Neural cell (in vitro differentiated cells): ENCODE results near the gene DMTF1. TPM values are rescaled to one million over a fixed set of nuclear protein-coding genes. Genes with fewer than 3 reads are reported as not detected.

Experiments
- H2AFZ ChIP-seq: fragments of 200-600, 300-800 bp; sonication (generic), shearing (Covaris generic); 2 replicates; pipeline ENCODE4 v1.6.0; 2014; ENCODE audit warnings: low read depth, mild to moderate bottlenecking, antibody characterized with exemption, low read length, moderate library complexity
- H3F3A ChIP-seq: fragments of 200-600 bp; shearing (Covaris generic); 2 replicates; pipeline ENCODE4 v1.6.1; 2016; ENCODE audit warnings: mild to moderate bottlenecking, moderate library complexity, mixed read lengths, antibody characterized with exemption, low read length; ENCODE audit not compliant: insufficient read depth, poor library complexity, severe bottlenecking
- H3K27ac ChIP-seq: fragments of 200-600, 300-800 bp; sonication (generic), shearing (Covaris generic); 2 replicates; pipeline ENCODE4 v1.5.1; 2014; ENCODE audit warnings: mild to moderate bottlenecking, low read length, moderate library complexity
- H3K27me3 ChIP-seq: fragments of 300-800, 200-600 bp; sonication (generic), shearing (Covaris generic); 2 replicates; pipeline ENCODE4 v1.6.0; 2014; ENCODE audit warnings: mild to moderate bottlenecking, low read depth, low read length, moderate library complexity; ENCODE audit not compliant: insufficient read depth
- H3K36me3 ChIP-seq: fragments of 300-800, 200-600 bp; sonication (generic), shearing (Covaris generic); 2 replicates; pipeline ENCODE4 v1.5.1; 2014; ENCODE audit warnings: mild to moderate bottlenecking, antibody characterized with exemption, low read length, moderate library complexity; ENCODE audit not compliant: insufficient read depth
- H3K4me2 ChIP-seq: fragments of 300-800, 200-600 bp; sonication (generic), shearing (Covaris generic); 2 replicates; pipeline ENCODE4 v1.6.0; 2014; ENCODE audit warnings: mild to moderate bottlenecking, low read length
- H3K4me3 ChIP-seq: fragments of 300-800, 200-600 bp; sonication (generic), shearing (Covaris generic); 2 replicates; pipeline ENCODE4 v1.5.1; 2014; ENCODE audit warnings: mild to moderate bottlenecking, low read length, moderate library complexity
- H3K79me2 ChIP-seq: fragments of 200-600 bp; shearing (Covaris generic); replicated peaks from 2 replicates; pipeline ENCODE4 v1.6.0; 2014; ENCODE audit warnings: mild to moderate bottlenecking, low read length, moderate library complexity; ENCODE audit not compliant: insufficient read depth
- H3K9ac ChIP-seq: fragments of 300-800, 200-600 bp; sonication (generic), shearing (Covaris generic); 2 replicates; pipeline ENCODE4 v1.6.1; 2016; ENCODE audit warnings: mild to moderate bottlenecking, low read length, mixed read lengths
- H3K9me2 ChIP-seq: fragments of 200-600 bp; shearing (Covaris generic); 2 replicates; pipeline ENCODE4 v1.6.1; 2016; ENCODE audit warnings: mild to moderate bottlenecking, low read length, mixed read lengths; ENCODE audit not compliant: insufficient read depth
- H3K9me3 ChIP-seq: fragments of 200-600, 300-800 bp; sonication (generic), shearing (Covaris generic); 2 replicates; pipeline ENCODE4 v1.6.1; 2016; ENCODE audit warnings: mild to moderate bottlenecking, mixed run types, low read length, moderate library complexity, mixed read lengths
- H4K20me1 ChIP-seq: fragments of 200-600 bp; shearing (Covaris generic); 2 replicates; pipeline ENCODE4 v1.6.1; 2016; ENCODE audit warnings: mild to moderate bottlenecking, mixed run types; ENCODE audit not compliant: insufficient read depth
- EP300 ChIP-seq: fragments of 450-650 bp; conservative IDR thresholded peaks from 2 replicates; pipeline ENCODE4 v1.6.1; 2014; ENCODE audit warnings: antibody characterized with exemption, mild to moderate bottlenecking, moderate library complexity; ENCODE audit not compliant: poor library complexity, severe bottlenecking
- EZH2 ChIP-seq: fragments of 200-600, 300-800 bp; shearing (Covaris generic), sonication (generic); IDR thresholded peaks from 2 replicates; pipeline ENCODE4 v1.6.1; 2014; ENCODE audit warnings: antibody characterized with exemption, low read length, borderline replicate concordance, mild to moderate bottlenecking; ENCODE audit not compliant: insufficient read depth, poor library complexity, severe bottlenecking
- MXI1 ChIP-seq: fragments of 450-650 bp; conservative IDR thresholded peaks from 2 replicates; pipeline ENCODE4 v1.6.1; 2014; ENCODE audit warnings: antibody characterized with exemption, mild to moderate bottlenecking; ENCODE audit not compliant: poor library complexity, severe bottlenecking
- POLR2AphosphoS5 ChIP-seq: IDR thresholded peaks from 2 replicates; pipeline ENCODE4 v1.6.1; 2012
- RAD21 ChIP-seq: fragments of 450-650 bp; conservative IDR thresholded peaks from 2 replicates; pipeline ENCODE4 v1.6.1; 2014; ENCODE audit warnings: antibody characterized with exemption, mild to moderate bottlenecking, moderate library complexity
- REST ChIP-seq: IDR thresholded peaks from 2 replicates; pipeline ENCODE4 v1.6.1; 2012; ENCODE audit warnings: borderline replicate concordance
- SMC3 ChIP-seq: fragments of 450-650 bp; conservative IDR thresholded peaks from 2 replicates; pipeline ENCODE4 v1.6.1; 2014; ENCODE audit warnings: antibody characterized with exemption, mild to moderate bottlenecking, moderate library complexity; ENCODE audit not compliant: poor library complexity
- TAF1 ChIP-seq: IDR thresholded peaks from 2 replicates; pipeline ENCODE4 v1.6.1; 2012; ENCODE audit warnings: low read depth
- polyA plus RNA-seq: library from polyadenylated mRNA; depleted of rRNA; stranded (reverse); fragments of >200 nt; gene quantifications from 2 replicates; pipeline ENCODE4 v1.2.3, GENCODE V29; 2014
- TF ChIP-seq, protein P1 (sequence below): fragments of 450-650 bp; IDR thresholded peaks from 2 replicates; pipeline ENCODE4 v1.5.1; 2014; ENCODE audit warnings: antibody characterized with exemption, mild to moderate bottlenecking, moderate library complexity; ENCODE audit not compliant: poor library complexity, severe bottlenecking

The DMTF1 gene
- polyA plus RNA-seq, 1 donor from 2014 or later: 314 TPM

DNA sequence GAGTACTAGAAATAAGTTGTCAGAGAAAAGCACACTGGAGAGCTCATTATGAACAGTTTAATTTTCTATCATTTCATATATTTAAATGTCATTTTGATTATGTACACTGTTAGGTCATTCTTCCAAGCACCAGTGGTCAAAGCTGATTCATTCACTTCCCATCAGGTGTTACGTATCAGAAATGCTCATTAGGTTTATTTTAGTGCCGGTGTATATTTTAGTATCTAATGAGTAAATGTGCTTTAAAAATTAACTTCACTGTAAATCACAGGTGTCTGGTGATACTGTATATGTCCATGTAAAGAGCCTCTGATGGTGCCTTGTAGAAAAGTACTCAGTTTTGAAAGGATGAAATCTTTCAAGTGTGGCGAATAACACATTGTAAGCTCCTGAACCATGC lies 3.5 kb downstream of the DMTF1 start:
- no peaks in the 10 kb centered on the region for H4K20me1 ChIP-seq
- no peaks in the 10 kb centered on the region for H3K9me2 ChIP-seq
- peaks cover 3% of the 10 kb centered on the region for H3F3A ChIP-seq
- H3K79me2 ChIP-seq: peaks cover 74% of the 10 kb centered on the region
- no peak overlapping the region for H3K9ac ChIP-seq
- no peak overlapping the region for H3K27ac ChIP-seq
- no peak overlapping the region for H2AFZ ChIP-seq
- H3K36me3 ChIP-seq: no peaks in the 10 kb centered on the region
- H3K9me3 ChIP-seq: no peaks in the 10 kb centered on the region
- no peak for TF ChIP-seq TAF1
- TF ChIP-seq SMC3: no peak
- no peak overlapping the region for H3K4me2 ChIP-seq
- H3K27me3 ChIP-seq: no peaks in the 10 kb centered on the region
- peak overlapping the region; percentile 81 for H3K4me3 ChIP-seq

- Histone ChIP-seq H3K4me3 (peak overlapping the region; percentile 81), H3K36me3 (no peaks in the 10 kb centered on the region), H3K4me2 (no peak overlapping the region), H3F3A (peaks cover 3% of the 10 kb centered on the region), H2AFZ (no peak overlapping the region), H3K9me3 (no peaks in the 10 kb centered on the region), H4K20me1 (no peaks in the 10 kb centered on the region), H3K27ac (no peak overlapping the region), H3K79me2 (peaks cover 74% of the 10 kb centered on the region), H3K27me3 (no peaks in the 10 kb centered on the region), H3K9ac (no peak overlapping the region), H3K9me2 (no peaks in the 10 kb centered on the region)
- no peak for TF ChIP-seq REST
- TF ChIP-seq RAD21: no peak
- no peak for TF ChIP-seq MXI1
- TF ChIP-seq EP300: no peak
- TF ChIP-seq TAF1: no peak
- no peak for TF ChIP-seq SMC3
- no peak for TF ChIP-seq POLR2AphosphoS5
- TF ChIP-seq, protein P1, sequence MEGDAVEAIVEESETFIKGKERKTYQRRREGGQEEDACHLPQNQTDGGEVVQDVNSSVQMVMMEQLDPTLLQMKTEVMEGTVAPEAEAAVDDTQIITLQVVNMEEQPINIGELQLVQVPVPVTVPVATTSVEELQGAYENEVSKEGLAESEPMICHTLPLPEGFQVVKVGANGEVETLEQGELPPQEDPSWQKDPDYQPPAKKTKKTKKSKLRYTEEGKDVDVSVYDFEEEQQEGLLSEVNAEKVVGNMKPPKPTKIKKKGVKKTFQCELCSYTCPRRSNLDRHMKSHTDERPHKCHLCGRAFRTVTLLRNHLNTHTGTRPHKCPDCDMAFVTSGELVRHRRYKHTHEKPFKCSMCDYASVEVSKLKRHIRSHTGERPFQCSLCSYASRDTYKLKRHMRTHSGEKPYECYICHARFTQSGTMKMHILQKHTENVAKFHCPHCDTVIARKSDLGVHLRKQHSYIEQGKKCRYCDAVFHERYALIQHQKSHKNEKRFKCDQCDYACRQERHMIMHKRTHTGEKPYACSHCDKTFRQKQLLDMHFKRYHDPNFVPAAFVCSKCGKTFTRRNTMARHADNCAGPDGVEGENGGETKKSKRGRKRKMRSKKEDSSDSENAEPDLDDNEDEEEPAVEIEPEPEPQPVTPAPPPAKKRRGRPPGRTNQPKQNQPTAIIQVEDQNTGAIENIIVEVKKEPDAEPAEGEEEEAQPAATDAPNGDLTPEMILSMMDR: no peak
- no peak for TF ChIP-seq EZH2
These were observed 4.5 kb downstream of the DMTF1 start for GRCh38 chr7:87156709-87157108.

DNA sequence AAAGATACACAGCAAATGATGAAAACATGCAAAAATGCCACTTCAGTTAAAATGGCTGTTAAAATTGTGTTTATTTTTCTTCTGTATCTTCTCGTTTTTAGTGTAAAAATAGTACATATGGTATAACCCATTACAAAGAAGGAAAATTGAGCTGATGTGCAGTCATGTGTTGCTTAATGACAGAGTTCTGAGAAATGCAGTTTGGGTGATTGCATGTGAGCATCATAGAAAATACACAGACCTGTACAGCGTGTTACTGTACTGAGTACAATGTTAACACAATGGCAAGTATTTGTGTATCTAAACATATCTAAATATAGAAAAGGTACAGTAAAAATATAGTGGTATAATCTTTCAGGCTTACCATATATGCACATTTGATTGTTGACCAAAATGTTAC lies 7.3 kb downstream of the DMTF1 start:
- no peaks in the 10 kb centered on the region for H3K9me3 ChIP-seq
- H3K9me2 ChIP-seq: no peaks in the 10 kb centered on the region
- H3K9ac ChIP-seq: no peak overlapping the region
- H3K27me3 ChIP-seq: no peaks in the 10 kb centered on the region
- H4K20me1 ChIP-seq: no peaks in the 10 kb centered on the region
- no peaks in the 10 kb centered on the region for H3F3A ChIP-seq
- H3K27ac ChIP-seq: no peak overlapping the region
- no peak overlapping the region for H3K4me3 ChIP-seq
- H2AFZ ChIP-seq: no peak overlapping the region
- TF ChIP-seq, protein P1: no peak
- TF ChIP-seq MXI1 (no peak), SMC3 (no peak), POLR2AphosphoS5 (no peak), EZH2 (no peak), TAF1 (no peak), RAD21 (no peak), EP300 (no peak), REST (no peak)
- H3K4me2 ChIP-seq: no peak overlapping the region
- peaks cover 67% of the 10 kb centered on the region for H3K79me2 ChIP-seq
- H3K36me3 ChIP-seq: no peaks in the 10 kb centered on the region
